HG03558 (cell line): Measurements from ENCODE around the gene INHBE.
"Not testable (repeated sequence)": the region's sequence is repeated elsewhere in the genome, so short reads cannot be mapped to it uniquely, and the experiment has no call there.

Experiments used
- ATAC-seq: cut with Tn5 transposase; IDR thresholded peaks from one replicate; pipeline ENCODE4 v1.9.1; 2021; ENCODE audit warnings: moderate number of reproducible peaks; ENCODE audit not compliant: unreplicated experiment; ENCODE audit errors: extremely low read depth

Gene INHBE

DNA sequence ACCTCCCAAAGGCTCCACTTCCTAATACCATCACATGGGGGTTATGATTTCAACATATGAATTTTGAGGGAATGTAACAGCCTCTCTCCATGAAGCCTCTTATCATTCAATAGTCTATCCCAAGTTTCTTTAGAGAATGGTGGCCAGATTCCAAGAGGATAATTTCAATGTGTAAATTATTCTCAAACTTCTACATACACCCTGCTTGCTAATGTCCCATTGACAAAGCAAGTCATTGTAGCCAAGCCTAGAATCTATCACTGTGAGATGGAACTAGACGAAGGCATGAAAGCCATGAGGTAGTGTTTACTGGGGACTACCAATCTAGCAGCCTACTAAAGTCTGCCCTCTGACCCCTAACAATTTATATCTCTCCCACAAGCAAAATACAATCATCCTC, 16.7 kb upstream of the INHBE start:
- no peak for ATAC-seq

DNA sequence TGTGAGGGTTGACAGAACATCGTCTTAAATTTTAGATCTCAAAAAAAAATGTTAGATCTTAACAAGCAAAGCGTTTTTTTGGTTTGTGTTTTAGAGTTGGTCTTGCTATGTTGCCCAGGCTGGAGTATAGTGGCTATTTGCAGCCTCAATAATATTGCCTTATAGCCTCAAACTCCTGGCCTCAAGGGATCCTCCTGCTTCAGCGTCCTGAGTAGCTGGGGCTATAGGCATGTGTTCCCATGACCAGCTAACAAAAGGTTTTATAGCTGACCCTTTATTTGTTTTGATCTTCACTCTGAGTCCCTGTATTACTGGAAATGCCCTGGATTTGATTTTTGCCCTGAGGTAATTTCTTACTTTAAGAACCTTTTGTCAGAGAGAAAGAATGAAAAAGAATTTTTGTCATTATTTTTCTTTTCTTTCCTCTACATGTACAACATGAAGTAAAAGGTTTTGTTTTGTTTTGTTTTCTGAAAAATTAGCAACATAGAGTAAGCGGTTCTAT, 15.3 kb upstream of the INHBE start:
- ATAC-seq: no peak

DNA sequence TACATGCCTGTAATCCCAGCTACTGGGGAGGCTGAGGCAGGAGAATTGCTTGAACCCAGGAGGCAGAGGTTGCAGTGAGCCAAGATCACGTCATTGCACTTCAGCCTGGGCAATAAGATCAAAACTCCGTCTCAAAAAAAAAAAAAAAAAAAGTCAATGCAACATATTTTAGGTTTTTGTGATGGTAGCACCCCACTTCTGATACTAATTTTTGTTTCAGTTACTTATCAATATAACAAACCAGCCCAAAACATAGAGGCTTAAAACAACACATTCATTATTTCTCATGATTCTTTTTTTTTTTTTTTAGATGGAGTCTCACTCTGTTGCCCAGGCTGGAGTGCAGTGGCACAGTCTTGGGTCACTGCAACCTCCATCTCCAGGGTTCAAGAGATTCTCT, 13.7 kb upstream of the INHBE start:
- ATAC-seq: not testable (repeated sequence)

DNA sequence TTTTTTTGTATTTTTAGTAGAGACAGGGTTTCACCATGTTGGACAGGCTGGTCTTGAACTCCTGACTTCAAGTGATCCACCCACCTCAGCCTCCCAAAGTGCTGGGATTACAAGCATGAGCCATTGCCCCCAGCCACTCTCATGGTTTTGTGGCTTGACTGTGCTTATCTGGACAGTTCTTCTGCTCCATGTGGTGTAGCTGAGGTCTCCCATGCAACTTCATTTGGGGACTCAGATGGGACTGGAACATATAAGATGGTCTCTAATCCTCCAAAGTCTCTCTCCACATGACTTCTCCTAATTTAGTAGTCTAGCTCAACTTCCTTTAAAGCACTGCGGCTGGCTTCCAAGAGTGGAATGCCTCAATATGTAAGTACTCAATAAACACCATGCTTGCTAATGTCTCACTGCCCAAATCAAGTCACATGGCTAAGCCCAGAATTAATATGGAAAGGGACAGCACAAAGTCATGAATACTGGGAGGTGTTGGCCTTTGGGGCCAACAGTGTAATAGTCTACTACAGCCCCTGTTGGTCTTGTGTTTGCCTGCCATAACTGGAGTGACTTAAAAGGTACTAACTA, 13.2 kb upstream of the INHBE start:
- ATAC-seq: no peak

DNA sequence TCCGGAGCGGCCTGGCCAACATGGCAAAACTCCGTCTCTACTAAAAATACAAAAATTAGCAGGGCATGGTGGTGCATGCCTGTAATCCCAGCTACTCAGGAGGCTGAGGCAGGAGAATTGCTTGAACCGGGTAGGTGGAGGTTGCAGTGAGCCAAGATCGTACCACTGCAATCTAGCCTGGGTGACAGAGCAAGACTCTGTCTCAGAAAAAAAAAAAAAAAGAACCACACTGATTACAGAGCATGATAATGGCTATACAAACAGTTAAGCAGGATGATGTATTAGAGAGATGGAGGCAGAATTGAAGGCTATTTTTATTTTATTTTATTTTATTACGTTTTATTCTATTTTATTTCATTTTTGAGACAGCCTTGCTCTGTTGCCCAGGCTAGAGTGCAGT, 10.8 kb upstream of the INHBE start:
- ATAC-seq: not testable (repeated sequence)

DNA sequence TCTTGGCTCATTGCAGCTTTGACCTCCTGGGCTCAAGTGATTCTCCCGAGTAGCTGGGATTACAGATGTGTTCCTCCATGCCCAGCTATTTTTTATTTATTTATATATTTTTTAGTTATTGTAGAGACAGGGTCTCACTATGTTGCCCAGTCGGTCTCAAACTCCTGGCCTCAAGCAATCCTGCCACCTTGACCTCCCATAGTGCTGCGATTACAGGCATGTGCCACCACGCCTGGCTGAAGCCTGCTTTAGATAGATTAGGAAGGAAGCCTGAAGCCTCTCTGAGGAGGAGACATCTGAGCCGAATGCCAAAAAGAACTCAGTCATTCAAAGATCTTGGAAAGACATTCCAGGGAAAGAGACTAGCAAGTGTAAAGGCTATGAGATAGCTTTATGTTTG, 10.4 kb upstream of the INHBE start:
- ATAC-seq: no peak

DNA sequence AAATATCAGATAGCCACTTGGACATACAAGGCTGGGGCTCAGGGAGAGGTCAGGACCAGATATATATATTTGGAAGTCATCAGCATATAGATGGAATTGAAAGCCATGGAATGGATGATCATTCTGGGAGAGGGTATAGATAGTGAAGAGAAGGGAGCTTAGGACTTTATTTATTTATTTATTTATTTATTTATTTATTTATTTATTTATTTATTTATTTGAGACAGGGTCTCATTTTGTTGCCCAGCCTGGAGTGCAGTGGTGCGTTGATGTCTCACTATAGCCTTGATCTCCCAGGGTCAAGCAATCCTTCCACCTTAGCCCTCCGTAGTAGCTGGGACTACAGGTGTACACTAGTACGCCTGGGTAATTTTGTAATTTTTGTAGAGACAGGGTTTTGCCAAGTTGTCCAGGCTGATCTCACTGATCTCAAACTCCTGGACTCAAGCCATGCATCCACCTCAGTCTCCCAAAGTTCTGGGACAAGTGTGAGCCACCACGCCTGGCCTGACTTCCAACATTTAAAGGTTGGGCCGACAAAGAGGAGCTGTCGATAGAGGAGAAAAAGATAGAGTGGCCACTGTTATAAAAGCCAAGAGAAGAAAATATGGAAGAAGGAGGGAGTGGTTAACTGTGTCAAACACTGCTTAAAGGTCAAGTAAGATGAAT, 8.7 kb upstream of the INHBE start:
- ATAC-seq: no peak

DNA sequence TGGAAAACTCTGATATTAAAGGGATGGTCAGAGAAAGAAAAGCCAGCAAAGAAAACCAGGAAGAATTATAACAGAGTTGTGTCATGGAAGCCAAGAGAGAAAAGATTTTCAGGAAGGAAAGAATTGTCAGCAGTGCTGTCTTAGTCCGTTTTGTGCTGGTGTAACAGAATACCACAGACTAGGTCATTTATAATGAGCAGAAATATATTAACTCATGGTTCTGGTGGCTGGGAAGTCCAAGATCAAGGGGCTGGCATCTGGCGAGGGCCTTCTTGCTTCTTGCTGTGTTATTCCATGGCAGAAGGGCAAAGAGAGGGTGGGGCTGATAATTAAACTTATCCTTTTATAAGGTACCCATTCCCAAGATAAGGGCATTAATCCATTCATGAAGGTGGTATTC, 6.4 kb upstream of the INHBE start:
- ATAC-seq: no peak

DNA sequence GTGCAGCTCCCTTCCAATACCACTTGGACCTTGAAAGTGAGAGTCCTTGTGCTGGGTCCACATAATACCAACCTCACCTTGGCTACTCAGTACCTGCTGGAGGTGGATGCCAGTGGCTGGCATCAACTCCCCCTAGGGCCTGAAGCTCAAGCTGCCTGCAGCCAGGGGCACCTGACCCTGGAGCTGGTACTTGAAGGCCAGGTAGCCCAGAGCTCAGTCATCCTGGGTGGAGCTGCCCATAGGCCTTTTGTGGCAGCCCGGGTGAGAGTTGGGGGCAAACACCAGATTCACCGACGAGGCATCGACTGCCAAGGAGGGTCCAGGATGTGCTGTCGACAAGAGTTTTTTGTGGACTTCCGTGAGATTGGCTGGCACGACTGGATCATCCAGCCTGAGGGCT, 5.7 kb upstream of the INHBE start:
- no peak for ATAC-seq

DNA sequence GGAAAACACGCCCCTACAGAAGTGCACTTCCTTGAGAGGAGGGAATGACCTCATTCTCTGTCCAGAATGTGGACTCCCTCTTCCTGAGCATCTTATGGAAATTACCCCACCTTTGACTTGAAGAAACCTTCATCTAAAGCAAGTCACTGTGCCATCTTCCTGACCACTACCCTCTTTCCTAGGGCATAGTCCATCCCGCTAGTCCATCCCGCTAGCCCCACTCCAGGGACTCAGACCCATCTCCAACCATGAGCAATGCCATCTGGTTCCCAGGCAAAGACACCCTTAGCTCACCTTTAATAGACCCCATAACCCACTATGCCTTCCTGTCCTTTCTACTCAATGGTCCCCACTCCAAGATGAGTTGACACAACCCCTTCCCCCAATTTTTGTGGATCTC, 5.0 kb upstream of the INHBE start:
- no peak for ATAC-seq

DNA sequence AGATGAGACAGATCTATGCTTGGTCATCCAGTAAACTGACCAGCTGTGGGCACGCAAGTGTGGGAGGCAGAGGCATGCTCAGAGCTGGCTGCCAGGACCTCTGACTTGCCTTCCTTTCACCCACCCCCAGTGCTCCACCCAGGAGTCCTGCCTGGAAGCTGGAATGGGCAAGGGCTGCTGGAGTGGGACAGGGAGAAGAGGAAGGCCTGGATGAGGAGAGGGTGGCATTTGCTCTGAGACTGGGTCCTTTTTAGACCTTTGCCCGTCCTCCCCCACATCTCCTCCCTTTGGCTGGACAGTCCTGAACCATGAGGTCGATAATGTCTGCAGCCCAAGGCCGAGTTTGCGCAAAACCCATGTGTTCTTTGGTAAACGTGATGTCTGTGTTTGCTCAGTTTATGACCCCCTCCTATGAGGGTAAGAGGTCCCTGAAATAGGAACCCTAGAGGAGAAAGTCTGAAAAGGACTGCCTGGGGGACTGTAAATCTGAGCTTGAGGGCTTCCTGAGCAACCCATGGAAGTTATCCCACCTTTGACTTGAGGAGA, 3.8 kb upstream of the INHBE start:
- ATAC-seq: no peak

DNA sequence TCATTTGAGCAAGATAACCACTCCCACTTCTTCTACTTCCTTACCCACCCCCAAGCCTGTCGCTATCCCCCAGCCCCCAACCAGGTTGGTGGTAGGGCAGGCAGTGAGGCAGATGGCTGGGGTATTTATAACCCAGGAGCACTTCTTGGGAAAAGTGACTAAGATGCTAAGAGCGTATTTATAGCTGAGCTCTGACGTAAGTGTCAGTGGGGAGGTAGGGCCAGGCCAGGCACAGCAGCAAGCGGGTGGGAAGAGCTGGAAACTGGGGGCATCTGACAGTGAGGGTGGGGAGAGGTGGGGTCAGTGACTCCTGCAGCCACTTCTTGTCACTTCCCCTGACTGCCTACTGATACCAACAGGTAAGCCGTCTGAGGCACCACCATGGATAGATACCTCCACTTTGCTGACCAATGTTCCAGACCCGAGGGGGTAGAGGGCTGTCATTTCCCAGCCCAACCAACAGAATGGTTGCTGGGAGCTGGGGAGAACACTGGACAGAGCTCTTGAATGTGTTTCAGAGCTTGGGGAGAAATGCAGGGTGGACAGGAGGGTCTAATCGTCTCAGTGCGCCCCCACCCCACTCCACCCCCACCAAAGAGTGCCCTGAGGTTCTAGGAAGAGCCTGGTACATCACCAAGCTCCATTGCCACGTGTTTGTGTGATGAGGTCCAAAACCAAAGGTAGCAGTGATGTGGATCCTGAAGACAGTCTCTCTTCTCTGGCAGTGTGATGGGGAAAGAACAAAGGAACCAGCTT, 2.7 kb upstream of the INHBE start:
- ATAC-seq: no peak

DNA sequence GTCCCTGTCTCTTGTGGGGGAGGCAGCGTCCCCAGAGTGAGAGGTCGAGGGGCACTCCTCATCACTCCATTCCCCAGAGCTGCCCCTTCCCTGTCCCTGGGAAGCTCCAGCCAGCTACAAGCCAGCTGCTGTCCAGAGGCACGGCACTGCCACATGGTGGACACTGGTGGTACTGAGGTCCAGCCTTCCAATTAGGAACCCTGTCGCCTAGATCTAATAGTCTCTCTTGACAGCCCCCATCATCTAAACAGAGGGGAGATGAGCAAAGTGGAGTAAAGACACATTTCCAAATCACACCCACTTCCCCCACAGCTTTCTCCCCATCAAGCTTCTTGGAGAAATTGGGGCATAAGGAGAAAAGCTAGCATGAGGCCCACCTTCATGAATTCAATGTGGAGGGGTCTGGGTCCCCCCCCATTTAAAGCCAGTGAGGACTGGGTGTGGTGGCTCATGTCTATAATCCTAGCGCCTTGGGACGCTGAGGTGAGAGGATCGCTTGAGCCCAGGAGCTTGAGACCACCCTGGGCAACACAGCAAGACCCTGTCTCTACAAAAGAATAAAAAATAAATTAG, 2.1 kb upstream of the INHBE start:
- no peak for ATAC-seq

DNA sequence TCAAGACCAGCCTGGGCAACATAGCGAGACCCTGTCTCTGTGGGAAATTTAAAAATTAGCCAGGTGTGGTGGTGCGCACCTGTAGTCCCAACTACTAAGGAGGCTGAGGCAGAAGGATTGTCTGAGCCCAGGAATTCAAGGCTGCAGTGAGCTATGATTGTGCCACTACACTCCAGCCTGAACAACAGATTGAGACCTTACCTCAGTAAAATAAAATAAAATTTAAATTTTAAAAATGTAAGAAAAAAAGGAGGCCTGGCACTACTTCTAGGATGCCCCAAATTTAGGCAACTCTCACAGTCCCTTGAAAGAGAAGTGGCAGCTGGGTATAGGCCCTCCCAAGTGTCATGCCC, 918 bp upstream of the INHBE start:
- no peak for ATAC-seq

DNA sequence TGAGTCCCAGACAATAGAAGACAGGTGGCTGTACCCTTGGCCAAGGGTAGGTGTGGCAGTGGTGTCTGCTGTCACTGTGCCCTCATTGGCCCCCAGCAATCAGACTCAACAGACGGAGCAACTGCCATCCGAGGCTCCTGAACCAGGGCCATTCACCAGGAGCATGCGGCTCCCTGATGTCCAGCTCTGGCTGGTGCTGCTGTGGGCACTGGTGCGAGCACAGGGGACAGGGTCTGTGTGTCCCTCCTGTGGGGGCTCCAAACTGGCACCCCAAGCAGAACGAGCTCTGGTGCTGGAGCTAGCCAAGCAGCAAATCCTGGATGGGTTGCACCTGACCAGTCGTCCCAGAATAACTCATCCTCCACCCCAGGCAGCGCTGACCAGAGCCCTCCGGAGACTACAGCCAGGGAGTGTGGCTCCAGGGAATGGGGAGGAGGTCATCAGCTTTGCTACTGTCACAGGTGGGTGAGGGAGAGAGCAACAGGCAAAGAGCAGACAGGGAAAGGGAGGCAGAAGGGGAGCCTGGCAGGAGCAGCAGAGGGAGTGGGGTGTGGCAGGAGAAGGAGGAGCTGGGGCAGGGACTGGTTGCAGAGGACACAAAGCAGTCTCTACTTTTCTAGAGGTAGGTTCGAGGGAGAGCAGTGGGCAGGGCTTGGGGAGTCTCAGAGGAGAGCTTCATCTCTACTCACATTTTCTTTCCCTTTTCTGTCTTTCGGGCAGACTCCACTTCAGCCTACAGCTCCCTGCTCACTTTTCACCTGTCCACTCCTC, 452 bp downstream of the INHBE start:
- ATAC-seq: no peak

DNA sequence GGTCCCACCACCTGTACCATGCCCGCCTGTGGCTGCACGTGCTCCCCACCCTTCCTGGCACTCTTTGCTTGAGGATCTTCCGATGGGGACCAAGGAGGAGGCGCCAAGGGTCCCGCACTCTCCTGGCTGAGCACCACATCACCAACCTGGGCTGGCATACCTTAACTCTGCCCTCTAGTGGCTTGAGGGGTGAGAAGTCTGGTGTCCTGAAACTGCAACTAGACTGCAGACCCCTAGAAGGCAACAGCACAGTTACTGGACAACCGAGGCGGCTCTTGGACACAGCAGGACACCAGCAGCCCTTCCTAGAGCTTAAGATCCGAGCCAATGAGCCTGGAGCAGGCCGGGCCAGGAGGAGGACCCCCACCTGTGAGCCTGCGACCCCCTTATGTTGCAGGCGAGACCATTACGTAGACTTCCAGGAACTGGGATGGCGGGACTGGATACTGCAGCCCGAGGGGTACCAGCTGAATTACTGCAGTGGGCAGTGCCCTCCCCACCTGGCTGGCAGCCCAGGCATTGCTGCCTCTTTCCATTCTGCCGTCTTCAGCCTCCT, 1.1 kb downstream of the INHBE start:
- no peak for ATAC-seq

DNA sequence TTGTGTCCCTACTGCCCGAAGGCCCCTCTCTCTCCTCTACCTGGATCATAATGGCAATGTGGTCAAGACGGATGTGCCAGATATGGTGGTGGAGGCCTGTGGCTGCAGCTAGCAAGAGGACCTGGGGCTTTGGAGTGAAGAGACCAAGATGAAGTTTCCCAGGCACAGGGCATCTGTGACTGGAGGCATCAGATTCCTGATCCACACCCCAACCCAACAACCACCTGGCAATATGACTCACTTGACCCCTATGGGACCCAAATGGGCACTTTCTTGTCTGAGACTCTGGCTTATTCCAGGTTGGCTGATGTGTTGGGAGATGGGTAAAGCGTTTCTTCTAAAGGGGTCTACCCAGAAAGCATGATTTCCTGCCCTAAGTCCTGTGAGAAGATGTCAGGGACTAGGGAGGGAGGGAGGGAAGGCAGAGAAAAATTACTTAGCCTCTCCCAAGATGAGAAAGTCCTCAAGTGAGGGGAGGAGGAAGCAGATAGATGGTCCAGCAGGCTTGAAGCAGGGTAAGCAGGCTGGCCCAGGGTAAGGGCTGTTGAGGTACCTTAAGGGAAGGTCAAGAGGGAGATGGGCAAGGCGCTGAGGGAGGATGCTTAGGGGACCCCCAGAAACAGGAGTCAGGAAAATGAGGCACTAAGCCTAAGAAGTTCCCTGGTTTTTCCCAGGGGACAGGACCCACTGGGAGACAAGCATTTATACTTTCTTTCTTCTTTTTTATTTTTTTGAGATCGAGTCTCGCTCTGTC, 1.8 kb downstream of the INHBE start:
- ATAC-seq: no peak

DNA sequence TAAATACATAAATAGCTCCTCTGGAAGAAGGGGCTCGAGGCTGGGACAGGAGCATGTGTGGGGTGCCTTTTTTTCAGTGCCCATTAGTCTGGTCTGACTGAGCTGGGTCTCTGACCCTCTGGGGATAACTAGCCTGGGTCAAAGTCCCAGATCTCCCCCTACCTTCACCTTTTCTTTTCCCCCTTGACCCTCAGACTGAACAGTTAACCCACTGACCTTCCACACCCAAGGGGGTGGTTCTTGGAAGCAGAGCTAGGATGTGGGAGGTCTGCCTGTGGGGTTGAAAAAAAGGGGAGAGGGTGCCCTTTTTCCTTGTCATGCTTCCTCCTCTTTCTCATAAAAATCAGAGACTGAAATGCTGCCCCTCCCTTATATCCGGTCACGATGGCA, 3.6 kb downstream of the INHBE start:
- no peak for ATAC-seq

DNA sequence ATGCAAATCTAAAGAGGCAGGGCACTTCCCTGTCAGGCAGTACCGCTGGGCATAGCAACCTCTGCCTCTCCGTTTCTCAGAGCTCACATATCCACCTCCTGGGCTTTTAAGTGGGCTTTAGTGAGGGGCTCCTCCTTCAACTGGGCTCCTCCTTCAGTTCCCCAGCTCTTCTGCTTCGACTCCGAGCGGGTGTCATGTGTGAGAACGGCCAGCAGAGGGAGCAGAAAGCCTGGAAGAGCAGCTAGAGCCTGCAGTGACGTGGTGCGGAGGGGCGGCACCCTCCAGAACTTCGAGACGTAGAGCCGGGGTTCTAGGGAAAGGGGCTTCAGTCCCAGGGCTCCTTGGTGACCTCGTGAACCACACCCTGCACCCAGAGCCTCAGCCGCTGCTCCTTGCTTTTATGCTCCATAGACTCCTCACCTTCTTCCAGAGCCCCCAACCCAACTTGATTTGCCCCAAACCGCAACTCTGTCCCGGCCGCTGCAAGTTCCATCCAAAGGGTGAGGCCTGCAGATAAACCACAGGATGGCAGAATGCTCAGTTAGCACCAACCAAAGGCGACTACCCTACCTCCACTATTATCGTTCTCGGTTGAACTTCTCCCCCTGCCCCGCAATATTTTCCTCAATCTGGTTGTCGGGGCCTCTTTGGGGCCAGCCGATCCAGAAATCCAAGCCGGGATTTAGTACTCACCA, 4.1 kb downstream of the INHBE start:
- peak; percentile 27 for ATAC-seq
